HepG2 (cell line): ENCODE results near the gene AMOTL2. TPM values are rescaled to one million over a fixed set of nuclear protein-coding genes. Genes with fewer than 3 reads are reported as not detected.

Source experiments
- FOXO1 ChIP-seq: sonication (generic); formaldehyde crosslinking; IDR thresholded peaks from 2 replicates; pipeline ENCODE4 v1.4.0; 2020; ENCODE audit warnings: missing genetic modification reagents
- HNRNPK ChIP-seq: fragments of 200-400 bp; formaldehyde crosslinking; IDR thresholded peaks from 2 replicates; pipeline ENCODE4 v1.6.1; 2018; ENCODE audit warnings: low read length, low read depth, moderate library complexity, mild to moderate bottlenecking; ENCODE audit not compliant: poor library complexity, severe bottlenecking
- JUNB ChIP-seq: sonication (generic); formaldehyde crosslinking; IDR thresholded peaks from 2 replicates; pipeline ENCODE4 v1.8.0; 2022; ENCODE audit warnings: missing genetic modification reagents, mild to moderate bottlenecking, borderline replicate concordance
- MAFF ChIP-seq: IDR thresholded peaks from 2 replicates; pipeline ENCODE4 v1.6.1; 2011; ENCODE audit warnings: low read depth, low read length, improper control_type of control experiment
- NFATC3 ChIP-seq: sonication (generic); formaldehyde crosslinking; IDR thresholded peaks from 2 replicates; pipeline ENCODE4 v1.5.1; 2020; ENCODE audit warnings: mild to moderate bottlenecking, missing genetic modification reagents
- RAD51 ChIP-seq: fragments of 450-650 bp; IDR thresholded peaks from 2 replicates; pipeline ENCODE4 v1.6.1; 2016; ENCODE audit warnings: borderline replicate concordance
- SOX13 ChIP-seq, 3 experiments: fragments of 450-650 bp in 1 of 3; sonication (generic) in 1 of 3; formaldehyde crosslinking in 1 of 3; IDR thresholded peaks in 2 of 3; conservative IDR thresholded peaks in 1 of 3; 2 replicates each; pipeline versions ENCODE4 v1.5.0 to v1.6.1; 2016 to 2020; ENCODE audit warnings: antibody characterized with exemption in 1 of 3, mild to moderate bottlenecking in 1 of 3, missing compliant biosample characterization in 1 of 3, missing genetic modification reagents in 1 of 3, moderate library complexity in 1 of 3
- SP1 ChIP-seq, 2 experiments: fragments of 450-650 bp in 1 of 2; sonication (generic) in 1 of 2; formaldehyde crosslinking in 1 of 2; IDR thresholded peaks; 2 replicates each; pipeline versions ENCODE4 v1.4.0 to v1.6.1; 2016 to 2020; ENCODE audit warnings: missing genetic modification reagents in 1 of 2
- ZNF225 ChIP-seq: sonication (generic); formaldehyde crosslinking; IDR thresholded peaks from 2 replicates; pipeline ENCODE4 v1.4.0; 2020; ENCODE audit warnings: mild to moderate bottlenecking, missing genetic modification reagents
- ZNF496 ChIP-seq: sonication (generic); formaldehyde crosslinking; IDR thresholded peaks from 2 replicates; pipeline ENCODE4 v1.8.1; 2023; ENCODE audit warnings: mild to moderate bottlenecking, moderate library complexity, missing genetic modification reagents; ENCODE audit not compliant: insufficient replicate concordance
- polyA plus RNA-seq, 8 experiments: library from polyadenylated mRNA; depleted of rRNA in 3 of 8; stranded (reverse) in 7 of 8; unstranded in 1 of 8; fragments of >200 nt; fragmentation: Illumina TruSeq in 4 of 8; extraction: Trizol in 4 of 8; gene quantifications; 2 replicates each; pipeline versions ENCODE4 v1.2.1 to v1.2.3, GENCODE V29; 2011 to 2016; ENCODE audit warnings: low read depth in 4 of 8, missing spikeins in 1 of 8, mixed read lengths in 1 of 8; ENCODE audit not compliant: insufficient read depth in 1 of 8
- total RNA-seq, 5 experiments: library from RNA; depleted of rRNA; stranded (reverse); fragments of >200 nt; fragmentation: Illumina TruSeq; extraction: Trizol; gene quantifications; 2 replicates each; pipeline ENCODE4 v1.2.3, GENCODE V29; 2016; ENCODE audit warnings: low read depth in 1 of 5
- TF ChIP-seq, protein P1 (sequence below): sonication (generic); formaldehyde crosslinking; IDR thresholded peaks from 2 replicates; pipeline ENCODE4 v1.4.0; 2020; ENCODE audit warnings: missing genetic modification reagents
- TF ChIP-seq, protein P2 (sequence below): IDR thresholded peaks from 2 replicates; pipeline ENCODE4 v1.4.0; 2020; ENCODE audit warnings: mild to moderate bottlenecking, missing genetic modification reagents
- TF ChIP-seq, protein P3 (sequence below): sonication (generic); formaldehyde crosslinking; IDR thresholded peaks from 2 replicates; pipeline ENCODE4 v1.4.0; 2020; ENCODE audit warnings: missing genetic modification reagents, borderline replicate concordance
- TF ChIP-seq, protein P4 (sequence below): sonication (generic); formaldehyde crosslinking; IDR thresholded peaks from 2 replicates; pipeline ENCODE4 v1.8.0; 2023; ENCODE audit warnings: mild to moderate bottlenecking, missing genetic modification reagents

Gene AMOTL2
- total and polyA plus RNA-seq, 2 of the 13 experiments (the other 11 are each of a cell fraction or from before 2014, with no cell fraction given), result 17.3 to 18.5 TPM

DNA sequence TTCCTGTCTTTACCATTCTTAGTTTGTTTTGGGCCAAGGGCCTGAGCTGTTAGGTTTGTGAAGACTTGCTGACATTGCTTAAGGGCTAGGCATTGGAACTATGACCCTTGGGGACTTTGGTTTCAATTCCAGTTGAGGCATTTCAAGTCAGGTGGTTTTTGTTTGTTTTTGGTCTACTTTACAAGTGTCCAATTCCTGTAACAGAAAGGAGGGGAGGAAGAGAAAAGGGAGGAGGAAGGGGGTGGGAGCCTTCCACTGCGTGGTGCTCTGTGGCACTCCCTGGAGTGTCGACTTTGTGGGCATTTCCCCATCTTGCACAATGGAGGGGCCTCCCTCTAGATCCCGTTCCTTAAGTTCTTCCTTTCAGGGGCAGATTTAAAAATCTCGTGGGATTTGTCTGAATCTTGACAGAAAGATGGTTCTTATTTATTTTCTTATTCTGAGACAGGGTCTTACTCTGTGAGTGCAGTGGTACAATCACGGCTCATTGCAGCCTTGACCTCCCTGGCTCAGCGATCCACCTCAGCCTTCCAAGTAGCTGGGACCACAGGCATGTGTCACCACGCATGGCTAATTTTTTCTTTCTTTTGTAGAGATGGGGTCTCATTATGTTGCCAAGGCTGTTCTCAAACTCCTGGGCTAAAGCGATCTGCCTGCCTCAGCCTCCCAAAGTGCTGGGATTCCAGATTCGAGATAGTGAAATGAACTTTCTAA, 64.1 kb downstream of the AMOTL2 start (continued):
- TF ChIP-seq ZNF225 (no peak), RAD51 (no peak), NFATC3 (CRISPR knock-in tag) (no peak), JUNB (CRISPR knock-in tag) (no peak), HNRNPK (no peak), SOX13 (IDR thresholded peaks at IDR 0.05) (0 out of 2 replicates have a peak, but pooled peaks have one; percentile 12), SOX13 (CRISPR knock-in tag; conservative IDR thresholded peaks at IDR 0.05 in 1 of 2, IDR thresholded peaks at IDR 0.05 in 1 of 2) (peak in 1 of 2 experiments; percentile 50; a peak in 1 of 4 replicates), FOXO1 (CRISPR knock-in tag) (no peak; the same call in 1 of the 2 replicates), SP1 (IDR thresholded peaks at IDR 0.05) (no peak), SP1 (CRISPR knock-in tag; IDR thresholded peaks at IDR 0.05) (no peak), MAFF (peak; percentile 74), ZNF496 (CRISPR knock-in tag) (no peak)
- TF ChIP-seq, protein P1, sequence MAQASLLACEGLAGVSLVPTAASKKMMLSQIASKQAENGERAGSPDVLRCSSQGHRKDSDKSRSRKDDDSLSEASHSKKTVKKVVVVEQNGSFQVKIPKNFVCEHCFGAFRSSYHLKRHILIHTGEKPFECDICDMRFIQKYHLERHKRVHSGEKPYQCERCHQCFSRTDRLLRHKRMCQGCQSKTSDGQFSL (CRISPR knock-in tag), result no peak
- TF ChIP-seq, protein P2, sequence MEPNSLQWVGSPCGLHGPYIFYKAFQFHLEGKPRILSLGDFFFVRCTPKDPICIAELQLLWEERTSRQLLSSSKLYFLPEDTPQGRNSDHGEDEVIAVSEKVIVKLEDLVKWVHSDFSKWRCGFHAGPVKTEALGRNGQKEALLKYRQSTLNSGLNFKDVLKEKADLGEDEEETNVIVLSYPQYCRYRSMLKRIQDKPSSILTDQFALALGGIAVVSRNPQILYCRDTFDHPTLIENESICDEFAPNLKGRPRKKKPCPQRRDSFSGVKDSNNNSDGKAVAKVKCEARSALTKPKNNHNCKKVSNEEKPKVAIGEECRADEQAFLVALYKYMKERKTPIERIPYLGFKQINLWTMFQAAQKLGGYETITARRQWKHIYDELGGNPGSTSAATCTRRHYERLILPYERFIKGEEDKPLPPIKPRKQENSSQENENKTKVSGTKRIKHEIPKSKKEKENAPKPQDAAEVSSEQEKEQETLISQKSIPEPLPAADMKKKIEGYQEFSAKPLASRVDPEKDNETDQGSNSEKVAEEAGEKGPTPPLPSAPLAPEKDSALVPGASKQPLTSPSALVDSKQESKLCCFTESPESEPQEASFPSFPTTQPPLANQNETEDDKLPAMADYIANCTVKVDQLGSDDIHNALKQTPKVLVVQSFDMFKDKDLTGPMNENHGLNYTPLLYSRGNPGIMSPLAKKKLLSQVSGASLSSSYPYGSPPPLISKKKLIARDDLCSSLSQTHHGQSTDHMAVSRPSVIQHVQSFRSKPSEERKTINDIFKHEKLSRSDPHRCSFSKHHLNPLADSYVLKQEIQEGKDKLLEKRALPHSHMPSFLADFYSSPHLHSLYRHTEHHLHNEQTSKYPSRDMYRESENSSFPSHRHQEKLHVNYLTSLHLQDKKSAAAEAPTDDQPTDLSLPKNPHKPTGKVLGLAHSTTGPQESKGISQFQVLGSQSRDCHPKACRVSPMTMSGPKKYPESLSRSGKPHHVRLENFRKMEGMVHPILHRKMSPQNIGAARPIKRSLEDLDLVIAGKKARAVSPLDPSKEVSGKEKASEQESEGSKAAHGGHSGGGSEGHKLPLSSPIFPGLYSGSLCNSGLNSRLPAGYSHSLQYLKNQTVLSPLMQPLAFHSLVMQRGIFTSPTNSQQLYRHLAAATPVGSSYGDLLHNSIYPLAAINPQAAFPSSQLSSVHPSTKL, result peak; percentile 79
- TF ChIP-seq, protein P3, sequence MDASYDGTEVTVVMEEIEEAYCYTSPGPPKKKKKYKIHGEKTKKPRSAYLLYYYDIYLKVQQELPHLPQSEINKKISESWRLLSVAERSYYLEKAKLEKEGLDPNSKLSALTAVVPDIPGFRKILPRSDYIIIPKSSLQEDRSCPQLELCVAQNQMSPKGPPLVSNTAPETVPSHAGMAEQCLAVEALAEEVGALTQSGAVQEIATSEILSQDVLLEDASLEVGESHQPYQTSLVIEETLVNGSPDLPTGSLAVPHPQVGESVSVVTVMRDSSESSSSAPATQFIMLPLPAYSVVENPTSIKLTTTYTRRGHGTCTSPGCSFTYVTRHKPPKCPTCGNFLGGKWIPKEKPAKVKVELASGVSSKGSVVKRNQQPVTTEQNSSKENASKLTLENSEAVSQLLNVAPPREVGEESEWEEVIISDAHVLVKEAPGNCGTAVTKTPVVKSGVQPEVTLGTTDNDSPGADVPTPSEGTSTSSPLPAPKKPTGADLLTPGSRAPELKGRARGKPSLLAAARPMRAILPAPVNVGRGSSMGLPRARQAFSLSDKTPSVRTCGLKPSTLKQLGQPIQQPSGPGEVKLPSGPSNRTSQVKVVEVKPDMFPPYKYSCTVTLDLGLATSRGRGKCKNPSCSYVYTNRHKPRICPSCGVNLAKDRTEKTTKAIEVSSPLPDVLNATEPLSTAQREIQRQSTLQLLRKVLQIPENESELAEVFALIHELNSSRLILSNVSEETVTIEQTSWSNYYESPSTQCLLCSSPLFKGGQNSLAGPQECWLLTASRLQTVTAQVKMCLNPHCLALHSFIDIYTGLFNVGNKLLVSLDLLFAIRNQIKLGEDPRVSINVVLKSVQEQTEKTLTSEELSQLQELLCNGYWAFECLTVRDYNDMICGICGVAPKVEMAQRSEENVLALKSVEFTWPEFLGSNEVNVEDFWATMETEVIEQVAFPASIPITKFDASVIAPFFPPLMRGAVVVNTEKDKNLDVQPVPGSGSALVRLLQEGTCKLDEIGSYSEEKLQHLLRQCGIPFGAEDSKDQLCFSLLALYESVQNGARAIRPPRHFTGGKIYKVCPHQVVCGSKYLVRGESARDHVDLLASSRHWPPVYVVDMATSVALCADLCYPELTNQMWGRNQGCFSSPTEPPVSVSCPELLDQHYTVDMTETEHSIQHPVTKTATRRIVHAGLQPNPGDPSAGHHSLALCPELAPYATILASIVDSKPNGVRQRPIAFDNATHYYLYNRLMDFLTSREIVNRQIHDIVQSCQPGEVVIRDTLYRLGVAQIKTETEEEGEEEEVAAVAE (CRISPR knock-in tag), result no peak
- TF ChIP-seq, protein P4, sequence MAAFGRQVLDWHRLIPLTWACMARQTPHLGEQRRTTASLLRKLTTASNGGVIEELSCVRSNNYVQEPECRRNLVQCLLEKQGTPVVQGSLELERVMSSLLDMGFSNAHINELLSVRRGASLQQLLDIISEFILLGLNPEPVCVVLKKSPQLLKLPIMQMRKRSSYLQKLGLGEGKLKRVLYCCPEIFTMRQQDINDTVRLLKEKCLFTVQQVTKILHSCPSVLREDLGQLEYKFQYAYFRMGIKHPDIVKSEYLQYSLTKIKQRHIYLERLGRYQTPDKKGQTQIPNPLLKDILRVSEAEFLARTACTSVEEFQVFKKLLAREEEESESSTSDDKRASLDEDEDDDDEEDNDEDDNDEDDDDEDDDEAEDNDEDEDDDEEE (CRISPR knock-in tag), result no peak
